Gastroesophageal sphincter (tissue), 4 donors: Measurements from ENCODE around the gene UGT1A8. TPM values are rescaled to one million over a fixed set of nuclear protein-coding genes. Genes with fewer than 3 reads are reported as not detected.

Experiments
- ATAC-seq: fragments of 150-250 bp; one replicate; pipeline ENCODE4 v1.9.1; 2016; ENCODE audit warnings: mild to moderate bottlenecking, moderate library complexity
- H3K27ac ChIP-seq, 4 donors: fragments of 200-600 bp; sonication (generic) in 3 of 4; 1 replicate in 3 of 4; 2 replicates in 1 of 4; pipeline ENCODE4 v1.5.1; 2016 to 2019
- H3K27me3 ChIP-seq: fragments of 200-600 bp; sonication (generic); one replicate; pipeline ENCODE4 v1.5.1; 2019
- H3K36me3 ChIP-seq, 2 donors: fragments of 200-600 bp; sonication (generic); one replicate each; pipeline ENCODE4 v1.5.1; 2019; ENCODE audit warnings: control low read depth in 1 of 2
- H3K4me1 ChIP-seq, 3 donors: fragments of 200-600 bp; sonication (generic); 1 replicate in 2 of 3; 2 replicates in 1 of 3; pipeline ENCODE4 v1.5.1; 2016 to 2019; ENCODE audit warnings: control low read depth in 2 of 3
- H3K4me3 ChIP-seq, 2 donors: fragments of 200-600 bp; sonication (generic); one replicate each; pipeline ENCODE4 v1.5.1; 2019; ENCODE audit warnings: mild to moderate bottlenecking in 1 of 2, moderate library complexity in 1 of 2
- H3K9me3 ChIP-seq, 3 donors: fragments of 200-600 bp; sonication (generic); one replicate each; pipeline ENCODE4 v1.5.1; 2017 to 2019; ENCODE audit warnings: control low read depth in 2 of 3
- CTCF ChIP-seq, 4 experiments: fragments of 200-600 bp in 2 of 4; fragments of 450-650 bp in 2 of 4; sonication (generic) in 1 of 4; IDR thresholded peaks; one replicate each; pipeline ENCODE4 v1.5.1; 2017 to 2019; ENCODE audit warnings: antibody characterized with exemption in 4 of 4, mild to moderate bottlenecking in 2 of 4, moderate library complexity in 2 of 4
- EP300 ChIP-seq: sonication (generic); formaldehyde crosslinking; IDR thresholded peaks from one replicate; pipeline ENCODE4 v1.6.1; 2017; ENCODE audit warnings: antibody characterized with exemption, mild to moderate bottlenecking
- POLR2A ChIP-seq, 2 donors: fragments of 450-650 bp; IDR thresholded peaks; one replicate each; pipeline ENCODE4 v1.6.1; 2017; ENCODE audit warnings: antibody characterized with exemption in 2 of 2, mild to moderate bottlenecking in 2 of 2, moderate library complexity in 1 of 2
- POLR2AphosphoS5 ChIP-seq: sonication (generic); formaldehyde crosslinking; IDR thresholded peaks from one replicate; pipeline ENCODE4 v1.6.1; 2017; ENCODE audit warnings: antibody characterized with exemption
- WGBS, 2 donors: methylation state at CpG; one replicate each; pipeline ENCODE4 v1.1.5; 2018; ENCODE audit warnings: low coverage in 1 of 2; 5-methylcytosine and 5-hydroxymethylcytosine counted together
- total RNA-seq, 4 donors: library from RNA; depleted of rRNA; stranded (reverse); fragments of >200 nt; gene quantifications; one replicate each; pipeline ENCODE4 v1.1.0, GENCODE V29; 2016

Gene UGT1A8
- total RNA-seq, 4 donors from 2014 or later = not detected

GRCh38 chr2:233711312-233712008 lies 94.0 kb downstream of the UGT1A8 start:
- H3K27ac ChIP-seq = no peak overlapping the region

GRCh38 chr2:233712611-233713261 lies 95.3 kb downstream of the UGT1A8 start, which contains the start of gene UGT1A5:
UGT1A5 (plus strand) TSS chr2:233712907; CDS start chr2:233712992, 85 bp downstream.
- H3K36me3 ChIP-seq = no peaks in the 10 kb centered on the region
- H3K9me3 ChIP-seq = no peaks in the 10 kb centered on the region
- no peaks in the 10 kb centered on the region for H3K4me1 ChIP-seq
- no peak for ATAC-seq
- no peak within 1 kb of the TSS for H3K4me3 ChIP-seq
- 69 to 73% methylated on average over 7 to 8 of the region's 14 CpGs for WGBS, 2 donors
- no peak within 1 kb of the TSS for H3K27ac ChIP-seq
- TF ChIP-seq POLR2A (IDR thresholded peaks at IDR 0.05) (no peak), POLR2AphosphoS5 (no peak), EP300 (no peak), CTCF (IDR thresholded peaks at IDR 0.05) (no peak)
- peaks cover 34% of the 10 kb centered on the region for H3K27me3 ChIP-seq

More at GRCh38 chr2:233711312-233712008, 94.0 kb downstream of the UGT1A8 start:
- peak; percentile 17 to 64 (median 50) for TF ChIP-seq CTCF (IDR thresholded peaks at IDR 0.05)
- TF ChIP-seq EP300 = no peak
- Histone ChIP-seq H3K9me3 (no peaks in the 10 kb centered on the region), H3K27me3 (peaks cover 27% of the 10 kb centered on the region), H3K36me3 (no peaks in the 10 kb centered on the region), H3K4me3 (no peak overlapping the region), H3K4me1 (no peaks in the 10 kb centered on the region)
- ATAC-seq = no peak
- 24 to 33% methylated on average over 1 to 5 of the region's 11 CpGs for WGBS, 2 donors

- Histone ChIP-seq H3K4me1 (no peaks in the 10 kb centered on the region), H3K27ac (no peak overlapping the region), H3K4me3 (no peak overlapping the region), H3K9me3 (no peaks in the 10 kb centered on the region), H3K36me3 (no peaks in the 10 kb centered on the region), H3K27me3 (peaks cover 39% of the 10 kb centered on the region)
- ATAC-seq = no peak
- WGBS, 2 donors = 82% methylated on average over 5 to 7 of the region's 7 CpGs
- TF ChIP-seq POLR2AphosphoS5 = no peak
- no peak for TF ChIP-seq CTCF (IDR thresholded peaks at IDR 0.05)
- TF ChIP-seq POLR2A (IDR thresholded peaks at IDR 0.05) = no peak
- no peak for TF ChIP-seq EP300
These were observed 95.8 kb downstream of the UGT1A8 start for GRCh38 chr2:233713262-233713615.

GRCh38 chr2:233714121-233714520 lies 96.7 kb downstream of the UGT1A8 start:
- Histone ChIP-seq H3K27me3 (peaks cover 43% of the 10 kb centered on the region), H3K36me3 (no peaks in the 10 kb centered on the region), H3K4me1 (no peaks in the 10 kb centered on the region), H3K9me3 (no peaks in the 10 kb centered on the region), H3K4me3 (no peak overlapping the region), H3K27ac (no peak overlapping the region)
- 67 to 72% methylated on average over 2 of the region's 2 CpGs for WGBS, 2 donors
- TF ChIP-seq POLR2A (IDR thresholded peaks at IDR 0.05) (no peak), EP300 (no peak), POLR2AphosphoS5 (no peak), CTCF (IDR thresholded peaks at IDR 0.05) (no peak)
- ATAC-seq = no peak

- 81 to 90% methylated on average over 2 to 7 of the region's 7 CpGs for WGBS, 2 donors
- TF ChIP-seq POLR2AphosphoS5 (no peak), CTCF (IDR thresholded peaks at IDR 0.05) (no peak), EP300 (no peak), POLR2A (IDR thresholded peaks at IDR 0.05) (no peak)
- Histone ChIP-seq H3K9me3 (no peaks in the 10 kb centered on the region), H3K4me1 (no peaks in the 10 kb centered on the region), H3K4me3 (no peak within 1 kb of the TSS), H3K27me3 (peaks cover 39% of the 10 kb centered on the region), H3K36me3 (no peaks in the 10 kb centered on the region), H3K27ac (no peak within 1 kb of the TSS)
- ATAC-seq = no peak
These were observed 101.1 kb downstream of the UGT1A8 start, which contains the start of gene UGT1A4 for GRCh38 chr2:233718552-233718951. UGT1A4 (plus strand) TSS chr2:233718736; CDS start chr2:233718821, 85 bp downstream.
